GM12878 (cell line): Measurements from ENCODE around the gene IQGAP2. TPM values are rescaled to one million over a fixed set of nuclear protein-coding genes. Genes with fewer than 3 reads are reported as not detected.

ENCODE experiments used
- ATAC-seq: fragments of 200-7000 bp; cut with Tn5 transposase; 3 replicates; pipeline ENCODE4 v1.9.1; 2020; ENCODE audit warnings: mild to moderate bottlenecking, moderate library complexity
- BruUV-seq: library from RNA; stranded (reverse); fragments of 400-500 nt; replicated peaks from 2 replicates; lab custom pipeline; 2021; lab: Mats Ljungman, UMichigan
- CTCF ChIA-PET: fragments of 300-600 bp; sonication (Branson Sonifier 250); formaldehyde crosslinking; extraction: SDS; loops from one replicate; lab custom pipeline; 2021; ENCODE audit warnings: inconsistent platforms; lab: Yijun Ruan, JAX
- POLR2A ChIA-PET: fragments of 350-600 bp; formaldehyde crosslinking; extraction: SDS; loops from one replicate; lab custom pipeline; 2021; ENCODE audit warnings: inconsistent platforms; lab: Charles Lee
- RAD21 ChIA-PET: fragments of 300-600 bp; sonication (Branson Sonifier 250); formaldehyde crosslinking; loops from one replicate; lab custom pipeline; 2023; ENCODE audit warnings: antibody characterized with exemption; ENCODE audit not compliant: unreplicated experiment; lab: Charles Lee
- SMC1A ChIA-PET: fragments of 300-600 bp; sonication (Branson Sonifier 250); formaldehyde crosslinking; loops from one replicate; lab custom pipeline; 2023; ENCODE audit not compliant: unreplicated experiment, uncharacterized antibody; lab: Charles Lee
- DNase-seq: peaks from one replicate; pipeline ENCODE4 v3.0.0-alpha.2; 2011; ENCODE audit warnings: low read depth, low spot score
- FAIRE-seq: peaks from 3 replicates; lab custom pipeline; 2011; peaks lifted over from hg19 to GRCh38; lab: Jason Lieb, UNC
- H2AFZ ChIP-seq: 2 replicates; pipeline ENCODE4 v1.6.0; 2011; ENCODE audit warnings: low read depth, low read length, control low read depth; ENCODE audit not compliant: control insufficient read depth
- H3K27ac ChIP-seq: 2 replicates; pipeline ENCODE4 v1.5.1; 2011; ENCODE audit warnings: control low read depth; ENCODE audit not compliant: control insufficient read depth, insufficient read depth
- H3K27me3 ChIP-seq, 2 experiments: replicated peaks in 1 of 2; 2 replicates each; pipeline versions ENCODE4 v1.6.0 to v1.6.1; 2011; ENCODE audit warnings: low read length in 1 of 2; ENCODE audit not compliant: control insufficient read depth in 2 of 2, insufficient read depth in 2 of 2
- H3K36me3 ChIP-seq, 2 experiments: 2 replicates each; pipeline ENCODE4 v1.5.1; 2011; ENCODE audit warnings: low read length in 1 of 2; ENCODE audit not compliant: control insufficient read depth in 2 of 2, insufficient read depth in 2 of 2
- H3K4me1 ChIP-seq: 2 replicates; pipeline ENCODE4 v1.6.1; 2011; ENCODE audit warnings: mild to moderate bottlenecking, low read length, moderate library complexity, mixed read lengths; ENCODE audit not compliant: control insufficient read depth, insufficient read depth
- H3K4me2 ChIP-seq: 2 replicates; pipeline ENCODE4 v1.6.0; 2011; ENCODE audit warnings: control low read depth; ENCODE audit not compliant: control insufficient read depth, insufficient read depth
- H3K4me3 ChIP-seq: fragments of 200-600 bp; sonication (generic); 2 replicates; pipeline ENCODE4 v1.5.1; 2016
- H3K79me2 ChIP-seq: 2 replicates; pipeline ENCODE4 v1.6.0; 2011; ENCODE audit warnings: low read length; ENCODE audit not compliant: control insufficient read depth, insufficient read depth
- H3K9ac ChIP-seq: 2 replicates; pipeline ENCODE4 v1.8.0; 2011; ENCODE audit warnings: low read length, control low read depth, mixed read lengths; ENCODE audit not compliant: control insufficient read depth, insufficient read depth
- H3K9me3 ChIP-seq: replicated peaks from 3 replicates; pipeline ENCODE4 v1.5.1; 2011; ENCODE audit warnings: mild to moderate bottlenecking, low read length; ENCODE audit not compliant: control insufficient read depth, insufficient read depth
- H4K20me1 ChIP-seq: 2 replicates; pipeline ENCODE4 v1.6.0; 2011; ENCODE audit not compliant: control insufficient read depth, insufficient read depth
- POLR2A ChIP-seq: IDR thresholded peaks from 2 replicates; pipeline ENCODE4 v1.6.1; 2011; ENCODE audit warnings: low read depth, mild to moderate bottlenecking, low read length
- RUNX3 ChIP-seq: IDR thresholded peaks from 2 replicates; pipeline ENCODE4 v1.6.1; 2012; ENCODE audit warnings: low read length, inconsistent platforms
- SMAD1 ChIP-seq: fragments of 450-650 bp; IDR thresholded peaks from 2 replicates; pipeline ENCODE4 v1.6.1; 2018; ENCODE audit warnings: mild to moderate bottlenecking, low read depth; ENCODE audit not compliant: partially characterized antibody
- SMC3 ChIP-seq: IDR thresholded peaks from 2 replicates; pipeline ENCODE4 v1.6.1; 2011; ENCODE audit warnings: low read length, improper control_type of control experiment, borderline replicate concordance
- STAT1 ChIP-seq: fragments of 450-650 bp; conservative IDR thresholded peaks from 2 replicates; pipeline ENCODE4 v1.6.1; 2014; ENCODE audit warnings: antibody characterized with exemption, mild to moderate bottlenecking
- ZNF384 ChIP-seq: IDR thresholded peaks from 2 replicates; pipeline ENCODE4 v1.6.1; 2012; ENCODE audit warnings: low read depth, mild to moderate bottlenecking, low read length, improper control_type of control experiment, borderline replicate concordance
- WGBS: methylation state at CpG from one replicate; pipeline ENCODE4 v1.1.6; 2016; ENCODE audit warnings: low lambda C conversion rate; ENCODE audit not compliant: insufficient replicate concordance, insufficient coverage; ENCODE audit errors: missing lambda C conversion rate; 5-methylcytosine and 5-hydroxymethylcytosine counted together
- in situ Hi-C: fragments of 300-500 bp; cut with MboI; formaldehyde crosslinking; loops from 9 replicates; pipeline ENCODE4 v1.14.3; 2018; ENCODE audit warnings: mixed read lengths
- intact Hi-C: fragments of 100-400 bp; cut with micrococcal nuclease; formaldehyde crosslinking; loops from one replicate; pipeline ENCODE4 v1.14.2; 2022; ENCODE audit not compliant: unreplicated experiment
- polyA plus RNA-seq, 11 experiments: library from polyadenylated mRNA; depleted of rRNA in 4 of 11; unstranded in 6 of 11; stranded (reverse) in 5 of 11; fragments of >200 nt; fragmentation: Nextera tagmentation in 4 of 11; fragmentation: Illumina TruSeq in 1 of 11; extraction: Ambion mirVana in 4 of 11; extraction: Trizol in 1 of 11; gene quantifications; 1 replicate in 1 of 11; 2 replicates in 10 of 11; pipeline versions ENCODE4 v1.2.1 to v1.2.3, GENCODE V29; 2011 to 2016; ENCODE audit warnings: inconsistent platforms in 2 of 11, missing spikeins in 2 of 11, low read depth in 1 of 11
- total RNA-seq, 4 experiments: library from RNA; depleted of rRNA in 3 of 4; stranded (reverse); fragments of >200 nt in 3 of 4; fragmentation: Illumina TruSeq in 1 of 4; extraction: Trizol in 1 of 4; gene quantifications; 2 replicates each; pipeline versions ENCODE4 v1.2.1 to v1.2.3, GENCODE V29; 2013 to 2021

The IQGAP2 gene
- total and polyA plus RNA-seq, 10 of the 15 experiments (the other 5 are each of a cell fraction or from before 2014, with no cell fraction given) = 14.5 to 41.4 (median 21.8) TPM

- Histone ChIP-seq H3K79me2 (no peaks in the 10 kb centered on the region), H2AFZ (no peak overlapping the region), H3K27me3 (no peaks in the 10 kb centered on the region), H4K20me1 (no peaks in the 10 kb centered on the region), H3K36me3 (no peaks in the 10 kb centered on the region; a peak in 2 of 4 replicates), H3K4me1 (peaks cover 6% of the 10 kb centered on the region; the same call in 1 of the 2 replicates), H3K9me3 (peaks cover 13% of the 10 kb centered on the region; the same call in 2 of the 3 replicates), H3K27ac (no peak overlapping the region), H3K4me3 (no peak overlapping the region), H3K9ac (no peak overlapping the region), H3K4me2 (no peak overlapping the region)
- ATAC-seq (peak; percentile 50), DNase-seq (peak; percentile 12), FAIRE-seq (no peak)
- 11% methylated on average over 3 of the region's 3 CpGs for WGBS
- TF ChIP-seq SMC3 (no peak), RUNX3 (peak; percentile 41; the same call in 1 of the 2 replicates), STAT1 (no peak)
- RAD21 ChIA-PET = interaction anchor here (0.5 to 2.2 kb wide), 6 partner anchors 12 to 206 kb away, joined by 3 to 8 read pairs (median 4); no protein-coding TSS in a partner anchor
- BruUV-seq = no TSS peak
- in situ Hi-C loops = no loop called here
- SMC1A ChIA-PET = interaction anchor here (0.8 to 3.5 kb wide), 12 partner anchors 9 to 477 kb away, joined by 3 to 11 read pairs (median 4); no protein-coding TSS in a partner anchor
- POLR2A ChIA-PET = no interaction called here
- intact Hi-C loops = no loop called here
- CTCF ChIA-PET = interaction anchor here (0.6 to 5.7 kb wide), 5 partner anchors 11 to 121 kb away, joined by 3 to 31 read pairs (median 7); no protein-coding TSS in a partner anchor
Observed at GRCh38 chr5:76652809-76653414, 249.8 kb downstream of the IQGAP2 start.

DNA sequence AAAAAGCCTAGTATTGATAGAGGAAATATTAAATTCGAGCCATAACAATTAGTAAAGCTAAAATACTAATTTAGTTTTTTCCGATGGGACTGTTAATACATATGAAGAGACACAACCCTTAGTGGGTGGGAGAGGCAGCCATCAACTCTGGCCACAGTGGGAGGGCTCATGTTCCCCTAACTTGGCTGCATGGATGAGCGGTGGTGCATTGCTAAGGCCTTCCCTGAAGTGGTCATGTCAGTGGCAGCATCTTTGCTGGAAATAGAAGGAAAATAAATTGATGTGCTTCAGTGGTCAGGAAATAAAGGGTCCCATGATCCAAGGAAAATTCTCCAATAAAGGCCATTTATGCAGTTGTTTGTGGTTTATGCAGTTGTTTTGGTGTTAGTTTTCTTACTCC is 254.0 kb downstream of the IQGAP2 start:
- WGBS = 82% methylated on average over 3 of the region's 3 CpGs
- POLR2A ChIA-PET = interaction anchor here (0.5 kb wide), 1 partner anchor 39 kb away, joined by 6 read pairs; no protein-coding TSS in a partner anchor
- no TSS peak for BruUV-seq

More for the DNA sequence above, 254.0 kb downstream of the IQGAP2 start:
- FAIRE-seq = no peak
- Histone ChIP-seq H3K27ac (no peak overlapping the region), H3K4me1 (peaks cover 6% of the 10 kb centered on the region; the same call in 1 of the 2 replicates), H3K27me3 (no peaks in the 10 kb centered on the region), H3K9me3 (peaks cover 3% of the 10 kb centered on the region; the same call in 2 of the 3 replicates), H3K4me3 (no peak overlapping the region), H3K4me2 (no peak overlapping the region), H3K9ac (no peak overlapping the region), H4K20me1 (no peaks in the 10 kb centered on the region), H2AFZ (no peak overlapping the region), H3K36me3 (peaks cover 0 to 3% of the 10 kb centered on the region in 2 experiments; a peak in 2 of 4 replicates), H3K79me2 (no peaks in the 10 kb centered on the region)
- intact Hi-C loops (no loop called here), in situ Hi-C loops (no loop called here)
- ChIA-PET CTCF (interaction anchor here (0.8 to 1.5 kb wide), 3 partner anchors 24 to 117 kb away, joined by 3 read pairs; no protein-coding TSS in a partner anchor), RAD21 (no interaction called here), SMC1A (interaction anchor here (0.7 to 1.6 kb wide), 2 partner anchors 80 to 128 kb away, joined by 4 read pairs; no protein-coding TSS in a partner anchor)
- ATAC-seq = no peak
- no peak for DNase-seq
- TF ChIP-seq SMAD1 = no peak
- no peak for TF ChIP-seq POLR2A
- TF ChIP-seq ZNF384 = no peak
